ENCODE measurements around the gene MKRN2. TPM values are rescaled to one million over a fixed set of nuclear protein-coding genes. Genes with fewer than 3 reads are reported as not detected.
A peak's percentile ranks its signal among the peaks of the same experiment; 100 is the strongest.

The MKRN2 gene
- total and polyA plus RNA-seq, 2 of the 13 experiments (the other 11 are each of a cell fraction or from before 2014, with no cell fraction given) = 25.5 to 34.3 TPM

DNA sequence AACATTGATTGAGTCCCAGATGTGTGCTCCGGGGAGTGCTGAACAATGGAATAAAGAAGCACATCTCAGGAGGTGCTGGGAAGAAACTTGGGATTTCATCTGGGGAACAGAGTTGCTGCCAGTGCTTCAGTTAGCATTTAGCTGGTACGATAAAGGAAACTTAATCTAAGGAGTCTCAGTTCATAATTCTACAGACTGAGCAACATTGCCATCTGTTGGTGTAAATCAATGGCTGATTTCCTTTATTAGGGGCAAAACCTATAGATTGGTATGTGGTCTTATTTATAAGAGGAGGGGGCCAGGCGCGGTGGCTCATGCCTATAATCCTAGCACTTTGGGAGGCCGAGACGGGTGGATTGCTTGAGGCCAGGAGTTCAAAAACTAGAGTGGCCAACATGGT lies 20.5 kb upstream of the MKRN2 start:
- intact Hi-C loops (cut with micrococcal nuclease; ENCODE audit: unreplicated experiment) (no loop called here), in situ Hi-C loops (cut with HindIII; ENCODE audit: extremely low pct_ligation_motif_present, low pct_unique_long_range_greater_than_20kb) (no loop called here)
- WGBS (ENCODE audit: low lambda C conversion rate) = 94% methylated on average over 6 of the region's 6 CpGs
- H3K27me3 ChIP-seq (ENCODE audit: control insufficient read depth in 1 of 2, insufficient read depth in 2 of 2, low read length in 2 of 2) = no peaks in the 10 kb centered on the region
- H2AFZ ChIP-seq (ENCODE audit: low read length) = no peak overlapping the region
- no peak overlapping the region for H3K9ac ChIP-seq (ENCODE audit: insufficient read depth, low read depth, low read length)
- ATAC-seq (no peak), DNase-seq (ENCODE audit: low spot score) (no peak), FAIRE-seq (no peak)
- ChIA-PET CTCF (ENCODE audit: low intra/inter-chr PET ratio, low total read pairs) (no interaction called here), POLR2A (no interaction called here)
- no peaks in the 10 kb centered on the region for H3K9me3 ChIP-seq (ENCODE audit: low read length)
- TF ChIP-seq, protein P1, sequence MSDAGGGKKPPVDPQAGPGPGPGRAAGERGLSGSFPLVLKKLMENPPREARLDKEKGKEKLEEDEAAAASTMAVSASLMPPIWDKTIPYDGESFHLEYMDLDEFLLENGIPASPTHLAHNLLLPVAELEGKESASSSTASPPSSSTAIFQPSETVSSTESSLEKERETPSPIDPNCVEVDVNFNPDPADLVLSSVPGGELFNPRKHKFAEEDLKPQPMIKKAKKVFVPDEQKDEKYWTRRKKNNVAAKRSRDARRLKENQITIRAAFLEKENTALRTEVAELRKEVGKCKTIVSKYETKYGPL (CRISPR knock-in tag; IDR thresholded peaks at IDR 0.05) = no peak
- no peak for TF ChIP-seq ZFP41 (CRISPR knock-in tag; IDR thresholded peaks at IDR 0.05; ENCODE audit: borderline replicate concordance)
- TF ChIP-seq STAG1 (CRISPR knock-in tag; IDR thresholded peaks at IDR 0.05) = peak; percentile 40; the same call in 1 of the 2 replicates
- no peak for TF ChIP-seq ISL2 (CRISPR knock-in tag; IDR thresholded peaks at IDR 0.05)
- TF ChIP-seq BRCA1 (CRISPR knock-in tag; IDR thresholded peaks at IDR 0.05) = no peak
- no peak for TF ChIP-seq KLF16 (CRISPR knock-in tag; IDR thresholded peaks at IDR 0.05)
- TF ChIP-seq, protein P2, sequence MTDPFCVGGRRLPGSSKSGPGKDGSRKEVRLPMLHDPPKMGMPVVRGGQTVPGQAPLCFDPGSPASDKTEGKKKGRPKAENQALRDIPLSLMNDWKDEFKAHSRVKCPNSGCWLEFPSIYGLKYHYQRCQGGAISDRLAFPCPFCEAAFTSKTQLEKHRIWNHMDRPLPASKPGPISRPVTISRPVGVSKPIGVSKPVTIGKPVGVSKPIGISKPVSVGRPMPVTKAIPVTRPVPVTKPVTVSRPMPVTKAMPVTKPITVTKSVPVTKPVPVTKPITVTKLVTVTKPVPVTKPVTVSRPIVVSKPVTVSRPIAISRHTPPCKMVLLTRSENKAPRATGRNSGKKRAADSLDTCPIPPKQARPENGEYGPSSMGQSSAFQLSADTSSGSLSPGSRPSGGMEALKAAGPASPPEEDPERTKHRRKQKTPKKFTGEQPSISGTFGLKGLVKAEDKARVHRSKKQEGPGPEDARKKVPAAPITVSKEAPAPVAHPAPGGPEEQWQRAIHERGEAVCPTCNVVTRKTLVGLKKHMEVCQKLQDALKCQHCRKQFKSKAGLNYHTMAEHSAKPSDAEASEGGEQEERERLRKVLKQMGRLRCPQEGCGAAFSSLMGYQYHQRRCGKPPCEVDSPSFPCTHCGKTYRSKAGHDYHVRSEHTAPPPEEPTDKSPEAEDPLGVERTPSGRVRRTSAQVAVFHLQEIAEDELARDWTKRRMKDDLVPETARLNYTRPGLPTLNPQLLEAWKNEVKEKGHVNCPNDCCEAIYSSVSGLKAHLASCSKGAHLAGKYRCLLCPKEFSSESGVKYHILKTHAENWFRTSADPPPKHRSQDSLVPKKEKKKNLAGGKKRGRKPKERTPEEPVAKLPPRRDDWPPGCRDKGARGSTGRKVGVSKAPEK (CRISPR knock-in tag; IDR thresholded peaks at IDR 0.05; ENCODE audit: borderline replicate concordance) = no peak
- H3K27ac ChIP-seq (ENCODE audit: extremely low read length, insufficient read depth, low read length) = no peak overlapping the region
- H3K4me2 ChIP-seq (ENCODE audit: low read depth, low read length) = no peak overlapping the region
- H3K79me2 ChIP-seq (ENCODE audit: insufficient read depth, low read length) = no peaks in the 10 kb centered on the region
- no peak overlapping the region for H3K4me3 ChIP-seq (replicated peaks in 1 of 3; ENCODE audit: insufficient read depth in 1 of 3, low read depth in 2 of 3, low read length in 3 of 3)
- no peaks in the 10 kb centered on the region for H3K4me1 ChIP-seq (ENCODE audit: insufficient read depth, low read length)
- H4K20me1 ChIP-seq (ENCODE audit: insufficient read depth, low read length) = no peaks in the 10 kb centered on the region
- H3K36me3 ChIP-seq (replicated peaks in 1 of 2; ENCODE audit: control insufficient read depth in 1 of 2, insufficient read depth in 2 of 2, low read length in 2 of 2) = peaks cover 5 to 19% of the 10 kb centered on the region in 2 experiments; a peak in 4 of 5 replicates
- no TSS peak for BruUV-seq (replicated peaks)
